ENCODE results near the gene RHPN2.

- TF ChIP-seq CTCF (IDR thresholded peaks at IDR 0.05) (no peak), EP300 (IDR thresholded peaks at IDR 0.05) (no peak), POLR2AphosphoS5 (IDR thresholded peaks at IDR 0.05) (no peak), POLR2A (IDR thresholded peaks at IDR 0.05) (no peak)
Measured at GRCh38 chr19:33024398-33024797, 40.3 kb downstream of the RHPN2 start.
